GOT3 (cell line): ENCODE data around the gene CCDC27.
"Not testable (repeated sequence)": the region's sequence is repeated elsewhere in the genome, so short reads cannot be mapped to it uniquely, and the experiment has no call there.

Source experiments
- DNase-seq: peaks from one replicate; lab custom pipeline; 2025; ENCODE audit warnings: mixed read lengths; lab: John Stamatoyannopoulos, UW

Gene CCDC27

GRCh38 chr1:3718764-3719163 lies 33.5 kb upstream of the CCDC27 start:
- no peak for DNase-seq

GRCh38 chr1:3721955-3722465 lies 30.2 kb upstream of the CCDC27 start:
- DNase-seq, result no peak

- DNase-seq, result no peak
Measured at GRCh38 chr1:3722846-3723245, 29.4 kb upstream of the CCDC27 start.

GRCh38 chr1:3724416-3725030 lies 27.7 kb upstream of the CCDC27 start:
- DNase-seq, result not testable (repeated sequence)

GRCh38 chr1:3725366-3725765 lies 26.9 kb upstream of the CCDC27 start:
- no peak for DNase-seq

GRCh38 chr1:3727042-3727824 lies 25.0 kb upstream of the CCDC27 start:
- no peak for DNase-seq

GRCh38 chr1:3727825-3728776 lies 24.1 kb upstream of the CCDC27 start:
- DNase-seq, result no peak

GRCh38 chr1:3729594-3730542 lies 22.4 kb upstream of the CCDC27 start:
- DNase-seq, result no peak

- DNase-seq, result no peak
Measured at GRCh38 chr1:3730543-3731247, 21.6 kb upstream of the CCDC27 start.

GRCh38 chr1:3731583-3732433 lies 20.4 kb upstream of the CCDC27 start:
- no peak for DNase-seq

GRCh38 chr1:3732434-3733093 lies 19.7 kb upstream of the CCDC27 start:
- DNase-seq, result no peak

- no peak for DNase-seq
Measured at GRCh38 chr1:3733094-3733882, 19.0 kb upstream of the CCDC27 start.

- DNase-seq, result no peak
Measured at GRCh38 chr1:3733883-3734589, 18.2 kb upstream of the CCDC27 start.

- no peak for DNase-seq
Measured at GRCh38 chr1:3734602-3735001, 17.6 kb upstream of the CCDC27 start.

GRCh38 chr1:3735027-3735681 lies 17.1 kb upstream of the CCDC27 start:
- DNase-seq, result no peak

GRCh38 chr1:3735688-3736087 lies 16.6 kb upstream of the CCDC27 start:
- no peak for DNase-seq

GRCh38 chr1:3736131-3736561 lies 16.1 kb upstream of the CCDC27 start:
- no peak for DNase-seq
